Measurements from ENCODE around the gene RFX1.

DNA sequence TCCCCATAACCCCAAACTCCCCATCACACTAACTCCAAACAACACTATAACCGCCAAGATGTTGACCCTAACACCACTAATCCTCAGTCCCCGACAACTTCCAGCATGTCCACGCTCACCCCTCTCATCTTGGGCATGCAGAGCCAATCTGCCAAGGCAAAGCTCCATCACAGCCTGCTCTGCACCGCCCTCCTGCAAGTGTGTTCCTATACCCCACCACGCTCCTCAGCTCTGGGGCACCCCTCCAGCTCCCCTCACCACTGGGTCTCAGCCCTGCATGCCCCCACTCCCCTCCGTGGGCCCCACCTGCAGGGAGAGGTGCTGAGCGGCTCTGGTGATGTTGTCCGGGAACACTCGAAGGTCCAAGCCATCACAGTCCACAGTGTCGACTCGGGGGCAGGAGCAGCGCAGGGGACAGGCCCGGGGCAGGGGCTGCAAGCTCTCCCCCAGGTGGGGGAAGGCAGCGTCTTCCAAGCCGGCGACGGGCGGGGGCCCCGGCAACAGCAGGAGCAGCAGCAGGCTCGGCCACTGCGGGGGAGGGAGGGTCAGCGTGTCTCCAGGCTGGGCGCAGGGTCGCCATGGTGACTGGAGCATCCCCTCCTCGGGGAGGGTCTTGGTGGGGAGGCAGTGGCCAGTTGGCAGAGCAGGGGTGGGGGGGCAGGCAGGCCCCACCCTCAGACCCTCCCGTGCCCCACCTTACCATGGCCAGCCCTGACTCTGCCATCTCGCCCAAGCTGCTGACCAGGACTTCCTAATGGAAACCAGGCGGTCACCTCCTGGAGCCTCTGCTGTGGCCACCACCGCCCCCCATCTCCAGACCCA is 68.4 kb downstream of the RFX1 start:
- TF ChIP-seq, protein P1, sequence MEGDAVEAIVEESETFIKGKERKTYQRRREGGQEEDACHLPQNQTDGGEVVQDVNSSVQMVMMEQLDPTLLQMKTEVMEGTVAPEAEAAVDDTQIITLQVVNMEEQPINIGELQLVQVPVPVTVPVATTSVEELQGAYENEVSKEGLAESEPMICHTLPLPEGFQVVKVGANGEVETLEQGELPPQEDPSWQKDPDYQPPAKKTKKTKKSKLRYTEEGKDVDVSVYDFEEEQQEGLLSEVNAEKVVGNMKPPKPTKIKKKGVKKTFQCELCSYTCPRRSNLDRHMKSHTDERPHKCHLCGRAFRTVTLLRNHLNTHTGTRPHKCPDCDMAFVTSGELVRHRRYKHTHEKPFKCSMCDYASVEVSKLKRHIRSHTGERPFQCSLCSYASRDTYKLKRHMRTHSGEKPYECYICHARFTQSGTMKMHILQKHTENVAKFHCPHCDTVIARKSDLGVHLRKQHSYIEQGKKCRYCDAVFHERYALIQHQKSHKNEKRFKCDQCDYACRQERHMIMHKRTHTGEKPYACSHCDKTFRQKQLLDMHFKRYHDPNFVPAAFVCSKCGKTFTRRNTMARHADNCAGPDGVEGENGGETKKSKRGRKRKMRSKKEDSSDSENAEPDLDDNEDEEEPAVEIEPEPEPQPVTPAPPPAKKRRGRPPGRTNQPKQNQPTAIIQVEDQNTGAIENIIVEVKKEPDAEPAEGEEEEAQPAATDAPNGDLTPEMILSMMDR (IDR thresholded peaks at IDR 0.05; ENCODE audit: low read depth, low read length, missing input control): no peak
- TF ChIP-seq JUND (IDR thresholded peaks at IDR 0.05): no peak
- no peak for TF ChIP-seq EGR1 (IDR thresholded peaks at IDR 0.05; ENCODE audit: low read depth in 2 of 2)
- TF ChIP-seq TAF1 (conservative IDR thresholded peaks at IDR 0.05): no peak
- TF ChIP-seq YY1 (IDR thresholded peaks at IDR 0.05): no peak
- TF ChIP-seq, protein P2, sequence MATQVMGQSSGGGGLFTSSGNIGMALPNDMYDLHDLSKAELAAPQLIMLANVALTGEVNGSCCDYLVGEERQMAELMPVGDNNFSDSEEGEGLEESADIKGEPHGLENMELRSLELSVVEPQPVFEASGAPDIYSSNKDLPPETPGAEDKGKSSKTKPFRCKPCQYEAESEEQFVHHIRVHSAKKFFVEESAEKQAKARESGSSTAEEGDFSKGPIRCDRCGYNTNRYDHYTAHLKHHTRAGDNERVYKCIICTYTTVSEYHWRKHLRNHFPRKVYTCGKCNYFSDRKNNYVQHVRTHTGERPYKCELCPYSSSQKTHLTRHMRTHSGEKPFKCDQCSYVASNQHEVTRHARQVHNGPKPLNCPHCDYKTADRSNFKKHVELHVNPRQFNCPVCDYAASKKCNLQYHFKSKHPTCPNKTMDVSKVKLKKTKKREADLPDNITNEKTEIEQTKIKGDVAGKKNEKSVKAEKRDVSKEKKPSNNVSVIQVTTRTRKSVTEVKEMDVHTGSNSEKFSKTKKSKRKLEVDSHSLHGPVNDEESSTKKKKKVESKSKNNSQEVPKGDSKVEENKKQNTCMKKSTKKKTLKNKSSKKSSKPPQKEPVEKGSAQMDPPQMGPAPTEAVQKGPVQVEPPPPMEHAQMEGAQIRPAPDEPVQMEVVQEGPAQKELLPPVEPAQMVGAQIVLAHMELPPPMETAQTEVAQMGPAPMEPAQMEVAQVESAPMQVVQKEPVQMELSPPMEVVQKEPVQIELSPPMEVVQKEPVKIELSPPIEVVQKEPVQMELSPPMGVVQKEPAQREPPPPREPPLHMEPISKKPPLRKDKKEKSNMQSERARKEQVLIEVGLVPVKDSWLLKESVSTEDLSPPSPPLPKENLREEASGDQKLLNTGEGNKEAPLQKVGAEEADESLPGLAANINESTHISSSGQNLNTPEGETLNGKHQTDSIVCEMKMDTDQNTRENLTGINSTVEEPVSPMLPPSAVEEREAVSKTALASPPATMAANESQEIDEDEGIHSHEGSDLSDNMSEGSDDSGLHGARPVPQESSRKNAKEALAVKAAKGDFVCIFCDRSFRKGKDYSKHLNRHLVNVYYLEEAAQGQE (IDR thresholded peaks at IDR 0.05): no peak
- TF ChIP-seq RAD21 (IDR thresholded peaks at IDR 0.05): no peak
- TF ChIP-seq SP1 (IDR thresholded peaks at IDR 0.05): no peak
- TF ChIP-seq, protein P3, sequence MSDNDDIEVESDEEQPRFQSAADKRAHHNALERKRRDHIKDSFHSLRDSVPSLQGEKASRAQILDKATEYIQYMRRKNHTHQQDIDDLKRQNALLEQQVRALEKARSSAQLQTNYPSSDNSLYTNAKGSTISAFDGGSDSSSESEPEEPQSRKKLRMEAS (IDR thresholded peaks at IDR 0.05): no peak
- TF ChIP-seq, protein P4, sequence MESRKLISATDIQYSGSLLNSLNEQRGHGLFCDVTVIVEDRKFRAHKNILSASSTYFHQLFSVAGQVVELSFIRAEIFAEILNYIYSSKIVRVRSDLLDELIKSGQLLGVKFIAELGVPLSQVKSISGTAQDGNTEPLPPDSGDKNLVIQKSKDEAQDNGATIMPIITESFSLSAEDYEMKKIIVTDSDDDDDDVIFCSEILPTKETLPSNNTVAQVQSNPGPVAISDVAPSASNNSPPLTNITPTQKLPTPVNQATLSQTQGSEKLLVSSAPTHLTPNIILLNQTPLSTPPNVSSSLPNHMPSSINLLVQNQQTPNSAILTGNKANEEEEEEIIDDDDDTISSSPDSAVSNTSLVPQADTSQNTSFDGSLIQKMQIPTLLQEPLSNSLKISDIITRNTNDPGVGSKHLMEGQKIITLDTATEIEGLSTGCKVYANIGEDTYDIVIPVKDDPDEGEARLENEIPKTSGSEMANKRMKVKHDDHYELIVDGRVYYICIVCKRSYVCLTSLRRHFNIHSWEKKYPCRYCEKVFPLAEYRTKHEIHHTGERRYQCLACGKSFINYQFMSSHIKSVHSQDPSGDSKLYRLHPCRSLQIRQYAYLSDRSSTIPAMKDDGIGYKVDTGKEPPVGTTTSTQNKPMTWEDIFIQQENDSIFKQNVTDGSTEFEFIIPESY (IDR thresholded peaks at IDR 0.05): no peak
- no peak for TF ChIP-seq RXRA (IDR thresholded peaks at IDR 0.05)
- no peak for TF ChIP-seq HNF4G (IDR thresholded peaks at IDR 0.05)

Measured in liver (tissue), 3 donors.